Left hindlimb (tissue), 1 donor: ENCODE measurements around the gene KEL.
"Not testable (repeated sequence)": the region's sequence is repeated elsewhere in the genome, so short reads cannot be mapped to it uniquely, and the experiment has no call there.

Experiments
- DNase-seq: peaks from one replicate; pipeline ENCODE4 v3.0.0-alpha.2; 2018

KEL gene, protein sequence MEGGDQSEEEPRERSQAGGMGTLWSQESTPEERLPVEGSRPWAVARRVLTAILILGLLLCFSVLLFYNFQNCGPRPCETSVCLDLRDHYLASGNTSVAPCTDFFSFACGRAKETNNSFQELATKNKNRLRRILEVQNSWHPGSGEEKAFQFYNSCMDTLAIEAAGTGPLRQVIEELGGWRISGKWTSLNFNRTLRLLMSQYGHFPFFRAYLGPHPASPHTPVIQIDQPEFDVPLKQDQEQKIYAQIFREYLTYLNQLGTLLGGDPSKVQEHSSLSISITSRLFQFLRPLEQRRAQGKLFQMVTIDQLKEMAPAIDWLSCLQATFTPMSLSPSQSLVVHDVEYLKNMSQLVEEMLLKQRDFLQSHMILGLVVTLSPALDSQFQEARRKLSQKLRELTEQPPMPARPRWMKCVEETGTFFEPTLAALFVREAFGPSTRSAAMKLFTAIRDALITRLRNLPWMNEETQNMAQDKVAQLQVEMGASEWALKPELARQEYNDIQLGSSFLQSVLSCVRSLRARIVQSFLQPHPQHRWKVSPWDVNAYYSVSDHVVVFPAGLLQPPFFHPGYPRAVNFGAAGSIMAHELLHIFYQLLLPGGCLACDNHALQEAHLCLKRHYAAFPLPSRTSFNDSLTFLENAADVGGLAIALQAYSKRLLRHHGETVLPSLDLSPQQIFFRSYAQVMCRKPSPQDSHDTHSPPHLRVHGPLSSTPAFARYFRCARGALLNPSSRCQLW

DNA sequence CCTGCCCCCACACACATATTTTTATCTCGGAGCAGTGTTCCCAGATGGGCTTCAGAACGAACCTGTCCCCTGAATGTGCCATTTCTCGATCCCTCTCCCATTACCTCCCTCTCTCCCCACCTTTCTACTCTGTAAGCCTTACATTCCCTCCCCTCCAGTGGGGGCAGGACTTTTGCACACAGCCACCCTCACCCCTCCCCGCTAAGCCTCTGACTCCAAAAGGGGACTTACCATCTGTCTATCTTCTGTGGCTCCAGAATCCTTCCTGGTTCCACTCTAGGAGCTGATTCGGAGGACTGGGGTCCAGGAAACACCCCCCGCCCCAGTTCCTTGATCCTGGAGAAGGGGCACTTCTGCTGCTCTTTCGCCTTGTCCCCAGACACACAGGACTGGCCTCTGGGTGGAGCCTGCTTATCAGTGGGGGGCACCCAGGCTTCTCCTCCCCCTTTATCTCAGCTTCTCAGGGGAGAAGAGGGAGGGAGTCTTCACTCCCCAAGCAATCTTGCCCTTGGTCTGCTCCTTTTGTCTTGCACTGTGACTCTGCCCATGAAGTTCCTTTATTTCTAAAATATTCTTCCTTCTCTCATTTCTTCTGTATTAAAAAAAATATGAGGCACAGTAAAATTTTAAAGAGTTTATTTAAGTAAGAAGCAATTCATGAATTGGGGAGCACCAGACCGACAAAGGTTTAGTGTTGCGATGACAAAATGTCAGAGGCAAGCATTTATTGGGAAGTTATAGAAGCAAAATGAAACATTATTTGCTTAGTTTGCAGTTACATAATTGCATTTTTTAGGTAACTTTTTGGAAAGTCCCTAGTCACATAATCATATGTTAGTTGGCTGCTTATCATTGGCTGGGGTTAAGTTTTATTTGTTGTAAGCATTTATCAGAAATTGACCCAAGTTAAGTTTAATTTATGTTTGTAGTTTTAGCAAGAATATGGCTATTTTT, at the start of gene KEL:
TSS of gene KEL (minus strand) at position 391 of the 954 bp plus-strand sequence. CDS start at position 234, 157 bp downstream.
- no peak for DNase-seq

DNA sequence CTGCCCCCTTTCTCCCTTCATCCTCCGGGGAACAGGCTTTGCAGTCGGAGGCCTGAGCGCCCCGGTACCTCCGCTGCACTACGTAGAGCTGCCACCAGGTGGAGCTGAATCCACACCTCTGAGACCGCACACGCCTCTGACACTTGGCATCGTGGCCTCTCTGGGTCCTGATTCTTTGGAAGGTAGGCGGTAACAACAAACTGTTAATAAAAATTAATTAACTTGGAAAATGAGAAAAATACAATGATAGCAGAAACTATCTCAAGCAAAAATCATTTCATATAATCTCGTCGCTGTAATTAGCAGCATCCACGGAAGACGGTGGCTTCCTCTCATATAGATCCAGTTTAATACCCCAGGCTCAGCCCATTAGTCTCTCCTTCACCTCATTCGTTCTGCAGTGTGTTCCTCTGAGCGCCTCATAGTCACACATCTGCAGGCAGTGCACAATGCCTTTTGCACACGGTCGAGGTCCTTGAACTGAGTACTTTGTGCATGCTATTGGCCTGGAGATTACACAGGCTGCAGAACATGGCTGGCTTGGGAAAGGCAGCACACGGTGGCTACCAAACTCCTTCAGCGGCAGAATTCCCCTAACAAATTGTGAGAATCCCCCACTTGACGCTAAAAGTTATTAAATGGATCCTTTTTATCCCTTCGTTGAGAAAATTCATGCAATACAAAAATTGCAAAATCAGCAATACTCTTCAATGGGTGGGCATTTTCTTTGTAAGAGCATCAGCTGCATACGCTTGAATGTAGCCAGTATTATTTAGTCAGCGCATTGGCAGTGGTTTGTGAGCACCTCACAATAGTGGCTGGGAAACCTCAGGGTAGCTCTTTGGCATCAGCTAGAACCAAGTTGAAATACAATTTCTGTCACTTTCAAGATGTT, 46.1 kb upstream of the KEL start:
- DNase-seq, result peak; percentile 76

DNA sequence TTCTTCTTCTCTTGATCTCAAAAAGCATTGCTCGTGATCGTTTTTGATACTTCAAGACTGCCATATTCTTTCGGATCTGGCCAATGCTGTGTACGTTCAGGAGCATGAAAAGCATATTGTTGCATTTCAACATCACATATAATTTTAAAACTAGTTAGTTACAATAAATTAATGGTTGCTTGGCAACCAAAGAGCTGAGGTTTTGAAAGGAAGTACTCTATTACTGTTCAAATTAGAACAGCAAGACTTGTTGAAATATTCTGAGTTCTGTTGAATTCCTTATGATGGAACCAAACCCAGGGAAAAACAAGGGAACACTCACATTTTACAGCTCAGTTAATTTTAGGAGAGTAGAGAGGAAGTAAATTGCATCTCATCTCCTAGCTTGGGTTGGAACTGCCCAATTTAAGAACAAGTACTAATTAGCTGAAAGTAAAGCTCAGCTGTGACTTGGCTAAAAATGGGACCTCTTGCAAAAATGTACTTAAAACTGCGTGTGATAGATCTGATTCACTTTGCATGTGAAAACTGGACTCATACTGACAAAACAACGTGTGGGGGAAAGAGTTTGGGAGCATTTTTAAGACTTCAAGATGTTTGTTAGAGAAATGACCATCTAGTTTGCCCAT, 43.6 kb upstream of the KEL start:
- DNase-seq, result no peak

DNA sequence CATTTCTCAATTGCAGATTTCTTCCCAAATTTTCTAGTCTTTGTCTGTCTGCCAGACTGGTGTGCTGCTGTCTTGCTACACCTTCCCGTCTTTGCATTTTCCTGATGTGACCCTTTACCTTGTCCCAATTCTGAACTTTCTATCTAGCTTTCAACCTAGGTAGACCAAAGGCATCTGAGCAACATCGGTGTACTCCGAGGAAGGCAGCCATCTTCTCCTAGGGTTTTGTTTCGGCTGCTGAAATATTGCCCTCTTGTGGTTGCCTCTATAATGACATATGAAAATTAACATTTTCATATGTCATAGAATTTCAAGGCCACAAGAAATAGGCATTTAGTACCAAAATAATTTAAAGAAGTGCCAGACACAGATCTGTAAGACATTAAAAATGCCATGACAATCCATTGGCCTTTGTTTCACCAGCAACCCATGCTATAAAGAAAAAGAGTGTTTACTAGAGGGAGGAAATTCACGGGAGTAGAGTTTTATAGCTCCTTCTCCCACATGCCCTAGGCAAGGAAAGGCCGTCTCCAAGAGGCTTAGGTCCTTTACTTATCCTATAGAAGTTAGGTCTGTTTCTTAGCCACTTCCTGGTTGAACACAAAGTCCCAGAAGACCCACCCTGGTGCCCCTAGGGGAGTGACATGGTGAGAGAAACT, 41.4 kb upstream of the KEL start:
- DNase-seq, result no peak

DNA sequence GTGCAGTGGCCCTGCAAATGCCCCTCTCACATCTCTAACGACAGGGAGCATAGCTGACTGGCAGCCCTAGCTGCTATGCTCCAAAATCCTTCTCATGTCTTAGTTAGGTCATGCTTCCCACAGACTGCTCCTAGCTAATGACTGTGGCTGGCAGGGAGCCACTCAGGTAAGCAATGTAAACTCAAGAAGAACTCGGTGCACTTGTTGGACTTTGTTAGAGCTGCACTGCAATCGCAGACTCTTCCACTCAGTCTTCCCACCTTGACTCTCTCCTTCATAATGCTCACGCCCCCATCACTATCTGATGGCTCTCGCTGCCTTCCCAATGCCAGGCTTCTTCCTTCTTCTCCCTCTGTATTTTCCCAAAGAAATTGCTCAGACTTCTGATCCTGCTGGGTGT, 40.7 kb upstream of the KEL start:
- no peak for DNase-seq

DNA sequence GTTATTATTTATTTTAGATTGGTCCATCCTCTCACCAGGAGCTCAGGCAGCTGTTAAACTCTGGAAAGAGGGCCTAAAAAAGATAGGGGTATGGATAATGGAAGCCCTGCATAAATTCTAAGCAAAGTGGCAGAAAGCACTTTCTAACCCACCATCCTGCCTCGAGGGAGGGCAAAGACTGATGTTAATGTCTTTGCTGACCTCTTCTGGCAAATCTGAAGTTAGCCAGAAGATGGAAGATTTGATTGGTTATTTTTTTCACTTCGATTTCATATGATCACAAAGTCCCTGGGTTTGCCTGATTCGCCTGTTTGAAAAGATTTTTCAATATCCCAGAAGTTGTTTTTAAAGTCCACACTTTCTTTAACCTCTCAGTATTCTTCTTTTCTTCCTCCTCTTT, 39.9 kb upstream of the KEL start:
- DNase-seq, result no peak

DNA sequence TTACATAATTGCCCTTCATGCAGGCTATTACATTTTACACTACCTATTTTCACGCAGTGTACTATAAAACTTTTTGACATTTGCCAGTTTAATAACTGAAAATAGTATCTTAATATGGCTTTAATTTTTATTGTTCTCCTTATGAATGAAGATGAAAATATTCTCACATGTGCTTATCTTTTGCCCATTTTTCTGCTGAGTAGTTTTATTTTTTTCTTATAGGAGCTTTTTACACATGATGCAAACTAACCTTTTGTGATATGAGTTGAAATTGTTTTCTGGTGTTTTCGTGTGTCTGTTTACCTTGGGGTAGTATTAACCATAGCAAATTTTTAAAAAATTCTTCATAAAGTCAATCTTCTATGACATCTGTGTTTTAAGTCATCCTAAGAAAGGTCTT, 38.5 kb upstream of the KEL start:
- no peak for DNase-seq

DNA sequence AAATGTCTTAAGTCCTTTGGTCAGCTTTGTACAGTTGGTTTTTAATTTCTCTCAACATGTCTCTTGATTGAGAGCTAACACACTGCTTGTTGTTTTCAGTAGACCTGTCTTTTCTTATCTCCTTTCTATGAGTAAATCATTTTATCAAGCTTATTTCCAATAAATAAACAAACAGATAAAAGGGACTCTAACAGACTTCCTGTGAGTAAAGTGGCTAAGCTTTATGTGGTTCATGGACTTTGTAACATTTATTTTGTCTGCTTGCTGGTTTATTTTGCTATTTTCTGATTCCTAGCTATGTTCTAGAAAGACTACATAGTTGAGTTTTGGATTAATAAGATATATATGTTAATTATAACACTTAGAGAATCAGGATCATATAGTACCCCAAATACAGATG, 37.6 kb upstream of the KEL start:
- no peak for DNase-seq

DNA sequence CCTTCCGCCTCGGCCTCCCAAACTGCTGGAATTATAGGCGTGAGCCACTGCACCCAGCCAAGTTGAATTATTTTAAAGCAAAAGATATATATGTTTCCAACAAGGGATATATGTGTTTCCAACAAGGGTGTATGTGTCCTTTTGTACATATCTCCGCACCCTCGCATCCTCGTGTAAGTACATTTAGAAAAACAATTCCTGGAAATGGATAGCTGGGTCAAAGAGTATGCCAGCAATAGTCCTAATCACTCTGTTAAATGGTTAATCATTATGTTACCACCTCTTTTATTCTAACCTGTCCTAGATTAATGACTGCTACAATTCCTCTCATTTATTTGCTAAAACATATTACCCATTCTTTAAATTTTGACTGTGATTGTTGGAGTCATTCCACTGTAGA, 36.8 kb upstream of the KEL start:
- DNase-seq, result no peak

DNA sequence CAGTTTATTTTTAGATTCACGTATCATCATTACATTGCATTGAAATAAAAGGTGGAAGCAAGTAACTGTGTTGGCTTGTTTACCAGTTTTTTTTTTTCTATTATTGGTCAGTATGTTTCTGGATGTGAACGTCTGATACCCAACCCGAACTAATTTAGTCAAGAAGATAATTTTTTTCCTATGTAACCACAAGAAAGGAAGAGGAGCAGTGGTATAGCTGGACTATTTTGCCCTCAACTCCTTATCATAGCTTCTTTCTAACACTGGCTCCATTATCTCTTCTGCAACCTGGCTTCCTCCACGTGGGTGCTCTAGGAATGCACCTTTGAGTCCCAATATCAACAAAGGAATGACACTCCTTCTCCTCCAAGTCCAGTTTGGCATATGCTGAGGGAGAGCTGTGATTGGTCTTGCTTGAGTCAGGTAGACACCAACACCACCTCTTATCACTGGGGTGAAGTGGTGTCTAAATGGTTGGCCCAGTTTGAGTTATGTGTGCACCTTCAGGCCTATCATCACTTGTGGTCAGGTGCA, 35.4 kb upstream of the KEL start:
- no peak for DNase-seq

DNA sequence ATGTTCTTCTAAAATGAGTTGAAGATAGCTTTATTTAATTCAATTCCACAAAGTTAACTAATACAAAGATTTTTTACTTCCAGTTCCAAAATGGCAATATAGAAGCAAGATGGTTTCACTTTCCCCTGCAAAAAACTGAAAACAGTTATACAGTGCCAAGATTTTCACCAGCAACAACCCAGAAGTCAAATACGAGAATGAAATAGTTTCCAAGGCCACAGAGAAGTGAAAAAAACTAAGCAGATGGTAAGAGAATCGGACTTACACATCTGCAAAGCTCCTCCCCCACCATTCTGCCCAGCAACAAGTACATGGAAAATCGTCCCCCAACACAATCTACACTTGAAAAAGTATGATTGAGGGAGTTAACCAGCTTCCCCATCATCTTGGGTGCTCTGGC, 30.3 kb upstream of the KEL start:
- DNase-seq, result no peak

DNA sequence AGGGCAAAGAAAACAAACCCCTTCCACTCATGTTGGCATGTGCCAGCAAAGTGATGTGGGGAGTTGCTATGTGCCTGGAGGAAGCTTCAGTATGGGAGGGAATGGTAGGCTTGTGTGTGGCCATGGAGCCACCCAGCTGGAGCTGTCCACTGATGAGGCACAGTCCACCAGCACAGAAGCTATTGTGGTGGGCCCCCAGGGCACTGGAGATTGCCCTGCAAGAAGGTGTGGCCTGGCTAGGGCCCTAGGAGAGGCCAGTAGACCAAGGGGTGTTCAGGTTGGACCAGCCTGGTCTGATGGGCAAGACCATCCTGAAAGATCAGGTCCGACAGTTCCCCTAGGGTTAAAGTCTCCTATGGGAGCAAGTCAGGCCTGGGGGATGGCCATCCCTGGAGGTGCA, 22.1 kb upstream of the KEL start:
- DNase-seq, result no peak

DNA sequence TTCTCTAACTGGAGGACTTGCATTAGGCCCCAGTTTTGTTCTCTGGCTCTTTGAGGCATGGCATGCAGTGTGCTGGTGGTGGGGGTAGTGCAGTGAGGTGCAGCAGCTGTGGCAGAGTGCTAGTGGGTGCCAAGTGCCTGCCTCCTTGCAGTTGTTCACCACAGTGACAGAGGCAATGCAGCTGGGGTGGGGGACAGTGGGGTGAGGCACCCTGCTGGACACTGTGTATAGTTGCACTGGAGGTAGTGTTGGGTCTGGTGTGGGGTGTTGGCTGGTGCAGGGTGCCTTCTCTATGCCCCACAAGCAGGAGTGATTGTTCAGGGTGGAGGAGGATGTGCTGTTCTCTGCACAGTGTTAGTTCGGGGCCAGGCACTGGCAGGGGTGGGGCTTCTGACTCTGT, 21.7 kb upstream of the KEL start:
- no peak for DNase-seq

DNA sequence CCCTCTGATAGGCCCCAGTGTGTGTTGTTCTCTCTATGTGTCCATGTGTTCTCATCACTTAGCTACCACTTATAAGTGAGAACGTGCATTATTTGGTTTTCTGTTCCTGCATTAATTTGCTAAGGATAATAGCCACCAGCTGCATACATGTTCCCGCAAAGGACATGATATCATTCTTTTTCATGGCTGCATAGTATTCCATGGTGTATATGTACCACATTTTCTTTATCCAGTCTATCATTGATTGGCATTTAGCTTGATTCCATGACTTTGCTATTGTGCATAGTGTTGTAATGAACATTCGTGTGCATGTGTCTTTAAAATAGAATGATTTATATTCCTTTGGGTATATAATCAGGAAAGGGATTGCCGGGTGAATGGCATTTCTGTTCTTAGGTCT, 16.2 kb upstream of the KEL start:
- DNase-seq, result not testable (repeated sequence)

DNA sequence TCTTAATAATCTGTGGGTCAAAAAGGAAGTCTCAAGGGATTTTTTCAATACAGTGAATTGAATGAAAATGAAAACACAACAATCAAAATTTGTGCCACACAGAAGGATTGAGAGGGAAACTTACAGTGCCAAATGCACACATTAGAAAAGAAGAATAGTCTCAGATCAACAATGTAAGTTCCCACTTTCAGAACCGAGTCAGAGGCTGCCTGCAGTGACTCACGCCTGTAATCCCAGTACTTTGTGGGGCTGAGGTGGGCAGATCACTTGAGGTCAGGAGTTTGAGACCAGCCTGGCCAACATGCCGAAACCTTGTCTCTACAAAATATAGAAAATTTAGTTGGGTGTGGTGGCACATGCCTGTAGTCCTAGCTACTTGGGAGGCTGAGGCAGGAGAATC, 12.5 kb upstream of the KEL start:
- DNase-seq, result no peak

DNA sequence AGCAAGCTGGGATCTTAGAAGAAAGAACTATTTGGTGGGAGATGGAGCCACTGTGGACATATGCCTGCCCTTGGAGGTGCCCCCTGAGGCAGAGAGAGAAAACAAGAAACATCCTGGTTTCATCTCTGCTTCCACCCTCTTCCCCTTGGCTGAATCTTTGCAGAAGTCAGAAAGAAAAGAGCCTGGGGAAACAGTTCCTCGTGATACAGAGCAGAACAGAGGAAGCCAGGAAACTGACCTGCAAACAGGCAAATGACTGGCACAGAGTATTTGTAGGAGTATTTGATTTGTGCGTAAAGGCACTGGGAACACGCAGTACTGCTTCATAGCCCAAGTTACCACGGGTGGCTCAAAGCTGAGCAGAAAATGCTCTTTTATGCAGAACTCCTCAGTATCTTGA, 7.0 kb upstream of the KEL start:
- no peak for DNase-seq

DNA sequence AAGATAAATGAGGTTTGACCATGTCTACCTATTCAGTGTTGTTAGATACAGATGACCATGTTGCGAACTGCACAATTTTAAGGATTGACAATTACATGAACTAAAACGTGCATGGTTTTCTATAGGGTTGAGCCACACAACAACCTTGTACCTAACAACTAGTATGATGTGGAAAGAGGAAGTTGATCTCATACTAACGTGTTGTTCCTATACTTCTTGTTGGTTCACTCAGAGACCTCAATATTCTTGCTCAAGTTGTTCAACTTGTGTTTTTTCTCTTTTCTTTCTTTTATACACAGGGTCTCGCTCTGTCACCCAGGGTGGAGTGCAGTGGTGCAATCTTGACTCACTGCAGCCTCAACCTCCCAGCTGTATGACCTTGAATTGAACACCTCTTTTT, 6.1 kb upstream of the KEL start:
- no peak for DNase-seq

DNA sequence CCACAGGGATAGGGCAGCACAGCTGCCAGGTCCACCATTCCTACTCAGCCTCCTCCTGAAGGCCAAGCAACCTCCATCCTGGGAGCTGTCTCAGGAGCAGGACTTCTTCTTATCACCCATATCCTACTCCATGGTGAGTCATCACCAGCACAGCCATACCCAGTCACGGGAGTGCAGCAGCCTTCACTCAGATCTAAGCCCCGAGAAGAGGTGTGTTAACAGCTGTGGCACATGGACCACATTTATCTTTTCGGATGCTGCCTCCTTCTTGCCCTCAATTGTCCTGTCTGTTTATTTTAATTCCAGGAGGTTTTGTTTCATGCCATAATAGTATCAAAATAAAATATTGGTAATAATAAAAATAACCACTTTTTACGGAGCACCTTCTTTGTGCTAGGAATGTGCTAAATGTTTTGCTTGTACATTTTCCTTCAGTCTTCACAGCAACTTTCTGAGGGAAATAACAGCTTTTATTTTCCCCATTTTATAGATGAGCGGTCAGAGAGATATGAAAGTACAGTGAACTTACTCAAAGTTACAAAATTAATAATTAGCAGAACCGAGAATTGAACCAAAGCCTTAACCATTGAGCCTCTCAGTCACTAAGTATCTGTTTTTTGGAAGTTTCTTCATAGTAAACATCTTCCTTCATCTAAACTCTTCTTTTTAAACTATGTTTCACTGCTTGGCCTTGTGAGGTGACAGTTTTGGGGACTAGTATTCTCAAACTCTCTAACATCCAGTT, 2.5 kb upstream of the KEL start:
- DNase-seq, result no peak

DNA sequence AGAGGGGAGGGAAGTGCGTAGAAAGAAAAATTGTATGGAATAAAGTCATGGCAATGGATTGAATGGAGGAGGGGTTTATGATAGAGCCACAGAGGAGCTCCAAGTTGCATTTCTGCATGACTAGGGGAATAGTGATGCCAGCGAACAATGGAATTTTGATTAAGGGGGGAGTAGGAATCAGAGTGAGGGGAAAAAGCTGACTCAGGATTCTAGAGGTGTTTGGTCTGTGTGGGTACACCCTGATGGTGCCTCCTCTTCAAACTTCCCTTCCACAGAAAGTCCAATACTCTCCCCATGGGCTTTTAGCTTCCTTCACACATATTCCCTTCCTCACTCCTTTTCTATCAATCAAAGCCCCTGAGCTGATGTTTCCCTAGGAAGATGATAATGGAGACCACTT, 1.8 kb upstream of the KEL start:
- no peak for DNase-seq

DNA sequence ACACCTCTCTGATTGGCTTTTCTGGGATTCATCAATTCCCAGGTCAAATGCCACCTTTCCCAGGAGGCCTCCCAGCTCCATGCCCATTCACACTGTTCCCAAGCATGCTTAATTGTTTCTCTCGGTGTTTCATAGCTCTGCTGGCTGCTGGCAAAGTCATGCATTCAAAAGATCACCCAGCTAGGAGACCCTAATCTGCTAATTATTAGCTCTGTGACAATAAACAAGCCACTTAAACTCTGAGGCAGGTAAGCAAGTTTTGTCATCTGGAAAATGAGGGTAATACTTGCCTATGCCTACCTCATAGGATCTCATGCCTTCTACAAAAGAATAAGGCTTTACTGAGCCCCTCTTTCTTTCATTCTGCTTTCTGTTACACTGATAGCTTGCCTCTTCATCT, 828 bp upstream of the KEL start:
- DNase-seq, result no peak
